RWPE2 (cell line): Measurements from ENCODE around the gene HERC3.
A peak's percentile ranks its signal among the peaks of the same experiment; 100 is the strongest.

Experiments used
- ATAC-seq: fragments of 200-7000 bp; cut with Tn5 transposase; 3 replicates; pipeline ENCODE4 v1.9.1; 2021; ENCODE audit warnings: low read depth
- DNase-seq: peaks from one replicate; pipeline ENCODE4 v3.0.0-alpha.2; 2020; ENCODE audit warnings: low spot score
- H3K27ac ChIP-seq: fragments of 450-650 bp; 2 replicates; pipeline ENCODE4 v1.5.1; 2017; ENCODE audit warnings: mild to moderate bottlenecking; ENCODE audit not compliant: poor library complexity, severe bottlenecking
- H3K27me3 ChIP-seq: fragments of 250-450 bp; sonication (Bioruptor Pico); 2 replicates; pipeline ENCODE4 v1.5.1; 2021; ENCODE audit warnings: mild to moderate bottlenecking, moderate library complexity; ENCODE audit not compliant: insufficient read depth, poor library complexity, severe bottlenecking
- H3K36me3 ChIP-seq: fragments of 250-450 bp; sonication (Bioruptor Pico); 2 replicates; pipeline ENCODE4 v1.5.1; 2020; ENCODE audit warnings: low read depth, mild to moderate bottlenecking, moderate library complexity
- H3K4me1 ChIP-seq: fragments of 250-450 bp; sonication (Bioruptor Pico); 2 replicates; pipeline ENCODE4 v1.5.1; 2021; ENCODE audit warnings: mild to moderate bottlenecking, moderate library complexity; ENCODE audit not compliant: insufficient read depth, poor library complexity, severe bottlenecking
- H3K4me3 ChIP-seq: fragments of 250-450 bp; sonication (Bioruptor Pico); 2 replicates; pipeline ENCODE4 v1.5.1; 2021; ENCODE audit warnings: mild to moderate bottlenecking, moderate library complexity; ENCODE audit not compliant: severe bottlenecking
- H3K9me3 ChIP-seq: fragments of 250-450 bp; sonication (Bioruptor Pico); 2 replicates; pipeline ENCODE4 v1.5.1; 2021; ENCODE audit warnings: mild to moderate bottlenecking, moderate library complexity; ENCODE audit not compliant: severe bottlenecking
- TF ChIP-seq, protein P1 (sequence below): fragments of 450-650 bp; IDR thresholded peaks from one replicate; pipeline ENCODE4 v1.5.1; 2017; ENCODE audit warnings: mild to moderate bottlenecking, moderate library complexity; ENCODE audit not compliant: poor library complexity, severe bottlenecking

Gene HERC3

DNA sequence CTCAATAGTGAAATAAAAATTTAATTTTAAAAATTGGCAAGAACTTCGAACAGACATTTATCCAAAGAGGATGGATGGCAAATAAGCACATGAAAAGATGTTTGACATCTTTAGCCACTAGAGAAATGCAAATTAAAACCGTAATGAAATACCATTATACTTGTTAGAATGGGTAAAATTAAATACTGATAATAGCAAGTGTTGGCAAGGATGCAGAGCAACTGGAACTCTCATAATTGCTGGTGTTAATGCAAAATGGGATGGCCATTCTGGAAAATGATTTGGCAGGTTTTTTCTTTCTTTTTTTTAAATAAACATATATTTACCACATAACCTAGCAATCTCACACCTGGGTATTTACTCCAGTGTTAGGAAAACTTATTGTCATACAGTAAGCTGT lies 51.7 kb downstream of the HERC3 start:
- H3K36me3 ChIP-seq, result no peaks in the 10 kb centered on the region
- peaks cover 5% of the 10 kb centered on the region for H3K9me3 ChIP-seq
- H3K27ac ChIP-seq, result no peak overlapping the region
- DNase-seq (no peak), ATAC-seq (no peak)
- no peaks in the 10 kb centered on the region for H3K27me3 ChIP-seq
- H3K4me1 ChIP-seq, result peaks cover 22% of the 10 kb centered on the region
- TF ChIP-seq, protein P1, sequence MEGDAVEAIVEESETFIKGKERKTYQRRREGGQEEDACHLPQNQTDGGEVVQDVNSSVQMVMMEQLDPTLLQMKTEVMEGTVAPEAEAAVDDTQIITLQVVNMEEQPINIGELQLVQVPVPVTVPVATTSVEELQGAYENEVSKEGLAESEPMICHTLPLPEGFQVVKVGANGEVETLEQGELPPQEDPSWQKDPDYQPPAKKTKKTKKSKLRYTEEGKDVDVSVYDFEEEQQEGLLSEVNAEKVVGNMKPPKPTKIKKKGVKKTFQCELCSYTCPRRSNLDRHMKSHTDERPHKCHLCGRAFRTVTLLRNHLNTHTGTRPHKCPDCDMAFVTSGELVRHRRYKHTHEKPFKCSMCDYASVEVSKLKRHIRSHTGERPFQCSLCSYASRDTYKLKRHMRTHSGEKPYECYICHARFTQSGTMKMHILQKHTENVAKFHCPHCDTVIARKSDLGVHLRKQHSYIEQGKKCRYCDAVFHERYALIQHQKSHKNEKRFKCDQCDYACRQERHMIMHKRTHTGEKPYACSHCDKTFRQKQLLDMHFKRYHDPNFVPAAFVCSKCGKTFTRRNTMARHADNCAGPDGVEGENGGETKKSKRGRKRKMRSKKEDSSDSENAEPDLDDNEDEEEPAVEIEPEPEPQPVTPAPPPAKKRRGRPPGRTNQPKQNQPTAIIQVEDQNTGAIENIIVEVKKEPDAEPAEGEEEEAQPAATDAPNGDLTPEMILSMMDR, result no peak
- no peak overlapping the region for H3K4me3 ChIP-seq

DNA sequence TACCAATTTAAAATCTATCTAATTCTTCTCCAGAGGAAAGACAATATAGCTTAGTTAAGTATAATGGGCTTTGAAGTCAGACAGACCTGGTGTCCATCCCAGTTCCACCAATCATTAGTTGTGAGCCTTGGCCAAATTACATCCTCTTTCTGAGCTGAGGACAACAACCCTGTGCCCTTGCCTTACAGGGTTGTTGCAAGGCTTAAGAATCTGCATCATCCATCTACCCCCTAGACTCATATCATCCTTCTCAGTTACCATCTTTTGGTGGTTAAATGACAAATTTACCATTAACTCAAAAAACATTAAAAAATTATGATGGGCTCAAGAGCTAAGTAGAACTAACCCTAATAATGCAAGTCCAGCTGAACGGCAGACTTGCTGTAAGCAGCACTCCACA lies 53.7 kb downstream of the HERC3 start:
- ATAC-seq (no peak), DNase-seq (no peak)
- Histone ChIP-seq H3K4me3 (no peak overlapping the region), H3K4me1 (peaks cover 22% of the 10 kb centered on the region), H3K27me3 (no peaks in the 10 kb centered on the region), H3K9me3 (peaks cover 5% of the 10 kb centered on the region), H3K27ac (peak overlapping the region; percentile 69), H3K36me3 (peaks cover 5% of the 10 kb centered on the region)
- TF ChIP-seq, protein P1, result no peak

DNA sequence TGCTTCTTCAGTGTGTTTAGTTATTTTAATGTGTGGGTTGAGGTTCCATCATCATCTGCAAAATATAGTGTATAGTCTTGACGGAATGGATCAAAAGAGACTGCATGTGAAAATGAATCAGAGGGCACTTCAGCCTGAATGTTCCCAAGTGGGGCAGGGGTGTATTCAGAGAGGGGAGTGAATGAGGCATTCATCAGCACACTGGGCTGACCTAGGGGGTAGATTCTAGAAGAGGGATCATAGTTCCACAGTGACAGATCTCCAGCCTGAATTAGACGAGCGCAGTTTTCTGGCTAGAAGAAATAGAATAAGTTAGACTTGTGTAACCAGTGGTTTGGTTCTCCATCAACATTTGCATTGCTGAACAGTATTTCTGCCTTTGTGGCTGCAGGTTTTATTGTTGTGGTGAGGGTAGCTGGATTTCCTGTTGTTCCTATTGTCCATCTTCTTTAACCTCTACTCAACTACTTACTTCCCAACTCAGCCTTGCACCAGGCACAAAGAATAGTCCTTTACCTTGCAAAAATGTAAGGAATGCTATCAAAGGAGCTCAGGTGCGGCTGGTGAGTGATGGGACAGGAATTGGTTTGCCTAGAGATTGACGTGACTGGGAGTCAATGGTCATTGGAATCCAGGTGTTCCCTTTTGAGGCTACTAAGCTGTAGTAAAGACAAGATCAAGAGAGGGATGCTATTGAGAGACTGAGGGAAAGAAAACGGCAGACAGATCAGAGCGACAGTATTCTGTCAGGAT lies 54.4 kb downstream of the HERC3 start:
- ATAC-seq, result peak; percentile 98
- Histone ChIP-seq H3K27ac (peak overlapping the region; percentile 69), H3K27me3 (no peaks in the 10 kb centered on the region), H3K4me3 (no peak overlapping the region), H3K36me3 (peaks cover 6% of the 10 kb centered on the region), H3K4me1 (peaks cover 22% of the 10 kb centered on the region), H3K9me3 (peaks cover 5% of the 10 kb centered on the region)
- TF ChIP-seq, protein P1, result no peak
- peak; percentile 68 for DNase-seq

DNA sequence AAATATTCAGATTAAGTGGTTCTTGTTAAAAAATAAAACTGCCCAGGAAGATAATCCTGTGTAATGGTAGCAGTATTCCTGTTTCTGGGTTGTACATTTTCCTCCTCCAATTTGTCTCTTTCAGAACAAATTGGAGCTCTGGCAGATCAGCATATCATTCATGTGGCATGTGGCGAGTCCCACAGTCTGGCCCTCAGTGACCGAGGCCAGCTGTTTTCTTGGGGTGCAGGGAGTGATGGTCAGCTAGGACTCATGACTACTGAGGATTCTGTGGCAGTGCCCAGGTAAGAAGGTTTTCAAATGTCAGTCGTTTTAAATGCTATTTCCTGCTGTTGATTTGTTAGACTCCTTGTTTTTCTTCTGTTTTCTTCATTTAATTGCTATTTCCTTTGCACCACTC lies 57.4 kb downstream of the HERC3 start:
- no peak for ATAC-seq
- H3K27me3 ChIP-seq, result no peaks in the 10 kb centered on the region

More for the DNA sequence above, 57.4 kb downstream of the HERC3 start:
- peaks cover 33% of the 10 kb centered on the region for H3K36me3 ChIP-seq
- no peak overlapping the region for H3K4me3 ChIP-seq
- H3K4me1 ChIP-seq, result peaks cover 22% of the 10 kb centered on the region
- H3K9me3 ChIP-seq, result no peaks in the 10 kb centered on the region
- no peak for DNase-seq
- peak overlapping the region; percentile 69 for H3K27ac ChIP-seq
- TF ChIP-seq, protein P1, result no peak
